Neural crest cell (in vitro differentiated cells): ENCODE results near the gene ATG3. TPM values are rescaled to one million over a fixed set of nuclear protein-coding genes. Genes with fewer than 3 reads are reported as not detected.
"Not testable (repeated sequence)": the region's sequence is repeated elsewhere in the genome, so short reads cannot be mapped to it uniquely, and the experiment has no call there.

Experiments
- DNase-seq: peaks from one replicate; pipeline ENCODE4 v3.0.0; 2021; ENCODE audit warnings: low read depth, mixed read lengths, low spot score
- H3K27ac Mint-ChIP-seq: one replicate; pipeline ENCODE4 v1.8.0; 2021; ENCODE audit warnings: mild to moderate bottlenecking, mixed read lengths; ENCODE audit not compliant: unreplicated experiment
- H3K27me3 Mint-ChIP-seq: 2 replicates; pipeline ENCODE4 v1.8.0; 2021; ENCODE audit warnings: low read depth, mild to moderate bottlenecking, mixed read lengths
- H3K36me3 Mint-ChIP-seq: 2 replicates; pipeline ENCODE4 v1.8.0; 2021; ENCODE audit warnings: low read depth, mild to moderate bottlenecking, mixed read lengths
- H3K4me1 Mint-ChIP-seq: 2 replicates; pipeline ENCODE4 v1.8.0; 2021; ENCODE audit warnings: mixed read lengths
- H3K4me3 Mint-ChIP-seq: one replicate; pipeline ENCODE4 v1.8.0; 2021; ENCODE audit warnings: mild to moderate bottlenecking, mixed read lengths
- H3K9me3 Mint-ChIP-seq: 2 replicates; pipeline ENCODE4 v1.8.0; 2021; ENCODE audit warnings: mixed read lengths
- total RNA-seq: library from RNA; stranded (reverse); gene quantifications from 2 replicates; pipeline ENCODE4 v1.2.1, GENCODE V29; 2021
- TF ChIP-seq, protein P1 (sequence below): fragments of 200-600 bp; sonication (generic); conservative IDR thresholded peaks from 2 replicates; pipeline ENCODE4 v1.5.0; 2021; ENCODE audit warnings: antibody characterized with exemption, mild to moderate bottlenecking

ATG3 gene
- total RNA-seq, 1 donor from 2014 or later: 46.1 TPM

DNA sequence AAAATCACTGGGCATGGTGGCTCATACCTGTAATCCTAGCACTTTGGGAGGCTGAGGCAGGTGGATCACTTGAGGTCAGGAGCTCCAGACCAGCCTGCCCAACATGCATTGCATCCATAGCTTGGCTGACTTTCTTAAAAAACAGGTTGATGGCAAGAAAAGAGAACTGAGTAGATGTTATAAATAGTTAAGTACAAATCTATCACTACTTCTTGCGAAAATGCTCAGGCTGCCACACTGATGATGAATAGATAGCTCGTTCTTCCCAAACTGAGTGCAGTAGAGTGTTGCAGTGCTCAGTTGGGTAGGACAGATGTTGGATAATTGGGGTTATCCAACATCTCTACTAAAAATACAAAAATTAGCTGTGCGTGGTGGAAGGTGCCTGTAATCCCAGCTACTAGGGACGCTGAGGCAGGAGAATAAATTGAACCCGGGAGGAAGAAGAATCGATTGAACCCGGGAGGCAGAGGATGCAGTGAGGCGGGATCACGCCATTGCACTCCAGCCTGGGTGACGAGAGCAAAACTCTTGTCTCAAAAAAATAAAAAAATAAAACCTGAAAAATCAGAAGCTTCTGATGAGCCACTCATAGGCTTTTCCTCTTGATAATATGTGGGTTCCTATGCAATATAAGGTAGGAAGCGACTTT lies 63.7 kb downstream of the ATG3 start:
- Mint-ChIP-seq H3K4me3 (no peak overlapping the region), H3K27ac (no peak overlapping the region), H3K4me1 (peaks cover 39% of the 10 kb centered on the region), H3K9me3 (peaks cover 8% of the 10 kb centered on the region), H3K36me3 (peaks cover 4% of the 10 kb centered on the region), H3K27me3 (no peaks in the 10 kb centered on the region)
- TF ChIP-seq, protein P1, sequence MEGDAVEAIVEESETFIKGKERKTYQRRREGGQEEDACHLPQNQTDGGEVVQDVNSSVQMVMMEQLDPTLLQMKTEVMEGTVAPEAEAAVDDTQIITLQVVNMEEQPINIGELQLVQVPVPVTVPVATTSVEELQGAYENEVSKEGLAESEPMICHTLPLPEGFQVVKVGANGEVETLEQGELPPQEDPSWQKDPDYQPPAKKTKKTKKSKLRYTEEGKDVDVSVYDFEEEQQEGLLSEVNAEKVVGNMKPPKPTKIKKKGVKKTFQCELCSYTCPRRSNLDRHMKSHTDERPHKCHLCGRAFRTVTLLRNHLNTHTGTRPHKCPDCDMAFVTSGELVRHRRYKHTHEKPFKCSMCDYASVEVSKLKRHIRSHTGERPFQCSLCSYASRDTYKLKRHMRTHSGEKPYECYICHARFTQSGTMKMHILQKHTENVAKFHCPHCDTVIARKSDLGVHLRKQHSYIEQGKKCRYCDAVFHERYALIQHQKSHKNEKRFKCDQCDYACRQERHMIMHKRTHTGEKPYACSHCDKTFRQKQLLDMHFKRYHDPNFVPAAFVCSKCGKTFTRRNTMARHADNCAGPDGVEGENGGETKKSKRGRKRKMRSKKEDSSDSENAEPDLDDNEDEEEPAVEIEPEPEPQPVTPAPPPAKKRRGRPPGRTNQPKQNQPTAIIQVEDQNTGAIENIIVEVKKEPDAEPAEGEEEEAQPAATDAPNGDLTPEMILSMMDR: no peak
- DNase-seq: no peak

DNA sequence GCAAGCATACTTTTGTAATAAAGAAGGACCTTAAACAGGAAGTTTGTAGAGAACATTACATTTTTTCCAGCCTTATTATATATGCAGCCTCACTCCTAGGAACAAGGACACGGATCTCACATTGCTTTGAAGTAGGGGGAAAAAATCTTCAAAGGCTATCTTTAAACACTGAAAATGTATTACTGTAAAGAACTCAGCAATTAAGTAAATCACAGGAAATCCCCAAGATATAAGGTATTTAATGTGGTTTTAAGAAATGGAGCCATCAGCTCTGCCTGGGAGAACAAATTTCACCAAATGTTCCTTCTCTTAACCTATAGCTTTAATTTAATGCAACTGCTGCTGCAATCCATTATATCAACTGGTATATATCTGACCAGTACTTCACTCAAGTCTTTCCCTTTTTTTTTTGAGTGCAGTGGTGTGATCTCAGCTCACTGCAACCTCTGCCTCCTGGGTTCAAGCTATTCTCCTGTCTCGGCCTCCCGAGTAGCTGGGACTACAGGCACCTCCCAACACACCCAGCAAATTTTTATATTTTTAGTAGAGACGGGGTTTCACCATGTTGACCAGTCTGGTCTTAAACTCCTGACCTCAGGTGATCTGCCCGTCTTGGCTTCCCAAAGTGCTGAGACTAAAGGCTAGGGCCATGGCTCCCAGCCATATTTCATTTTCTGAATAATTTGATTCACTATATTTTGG lies 65.2 kb downstream of the ATG3 start:
- Mint-ChIP-seq H3K27me3 (no peaks in the 10 kb centered on the region), H3K27ac (no peak overlapping the region), H3K36me3 (peaks cover 4% of the 10 kb centered on the region), H3K4me3 (no peak overlapping the region), H3K9me3 (peaks cover 6% of the 10 kb centered on the region), H3K4me1 (peaks cover 34% of the 10 kb centered on the region)
- DNase-seq: no peak
- TF ChIP-seq, protein P1: no peak

DNA sequence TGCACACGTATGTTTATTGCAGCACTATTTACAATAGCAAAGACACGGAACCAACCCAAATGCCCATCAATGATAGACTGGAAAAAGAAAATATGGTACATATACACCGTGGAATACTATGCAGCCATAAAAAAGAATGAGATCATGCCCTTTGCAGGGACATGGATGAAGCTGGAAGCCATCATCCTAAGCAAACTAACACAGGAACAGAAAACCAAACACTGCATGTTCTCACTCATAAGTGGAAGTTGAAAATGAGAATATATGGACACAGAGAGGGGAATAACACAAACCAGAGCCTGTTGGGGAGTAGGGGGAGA lies 67.4 kb downstream of the ATG3 start:
- not testable (repeated sequence) for H3K9me3 Mint-ChIP-seq, H3K36me3 Mint-ChIP-seq, H3K27me3 Mint-ChIP-seq, H3K4me3 Mint-ChIP-seq, DNase-seq
- peaks cover 17% of the 10 kb centered on the region for H3K4me1 Mint-ChIP-seq
- H3K27ac Mint-ChIP-seq: peak overlapping the region; percentile 62

DNA sequence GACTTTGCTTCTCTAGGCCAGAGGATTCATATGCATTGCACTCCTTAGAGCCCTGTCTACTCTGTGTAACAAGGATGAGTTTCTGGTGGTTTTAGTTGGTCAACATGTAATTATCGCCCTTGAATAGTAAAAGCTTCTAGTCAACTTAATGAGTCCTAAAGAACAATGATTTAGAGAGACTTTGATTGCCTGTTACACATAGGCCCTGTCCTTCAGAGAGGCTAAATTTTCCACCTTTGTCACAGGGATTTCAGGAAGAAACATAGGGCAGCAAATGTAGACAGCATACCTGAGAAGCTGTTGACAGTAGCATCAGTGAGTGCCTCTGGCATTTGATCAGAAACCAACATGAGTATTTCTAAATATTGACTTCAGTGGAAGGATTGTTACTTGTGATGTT lies 69.6 kb downstream of the ATG3 start:
- Mint-ChIP-seq H3K4me3 (no peak overlapping the region), H3K9me3 (peaks cover 4% of the 10 kb centered on the region), H3K27me3 (no peaks in the 10 kb centered on the region), H3K4me1 (peaks cover 12% of the 10 kb centered on the region), H3K27ac (no peak overlapping the region), H3K36me3 (peaks cover 4% of the 10 kb centered on the region)
- DNase-seq: no peak
- TF ChIP-seq, protein P1: no peak

DNA sequence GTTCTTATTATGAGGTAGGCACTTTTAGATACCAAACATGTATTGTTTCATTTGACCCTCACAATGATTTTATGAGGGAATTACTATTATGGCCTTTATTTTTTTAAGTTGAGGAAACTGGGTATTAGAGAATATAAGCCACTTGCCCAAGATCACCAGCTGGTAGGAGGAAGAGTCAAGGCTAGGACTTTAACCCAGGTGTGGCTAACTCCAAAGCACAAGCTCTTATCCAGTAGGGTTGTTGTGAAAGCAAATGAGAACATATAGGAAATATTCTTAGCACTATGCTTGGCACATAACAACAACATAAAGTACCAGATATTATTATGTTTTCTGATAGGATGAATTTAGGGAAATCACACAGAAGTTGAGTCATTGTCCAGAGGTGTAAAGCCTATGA lies 70.4 kb downstream of the ATG3 start:
- no peak overlapping the region for H3K4me3 Mint-ChIP-seq
- H3K36me3 Mint-ChIP-seq: peaks cover 4% of the 10 kb centered on the region
- no peak overlapping the region for H3K27ac Mint-ChIP-seq
- H3K4me1 Mint-ChIP-seq: peaks cover 10% of the 10 kb centered on the region
- DNase-seq: no peak
- no peaks in the 10 kb centered on the region for H3K27me3 Mint-ChIP-seq
- TF ChIP-seq, protein P1: no peak
- peaks cover 4% of the 10 kb centered on the region for H3K9me3 Mint-ChIP-seq
